Stomach (tissue), 9 donors: ENCODE results near the gene POU2AF2. TPM values are rescaled to one million over a fixed set of nuclear protein-coding genes. Genes with fewer than 3 reads are reported as not detected.
A peak's percentile ranks its signal among the peaks of the same experiment; 100 is the strongest.

Source experiments
- DNase-seq, 2 donors: peaks; one replicate each; pipeline versions ENCODE4 v3.0.0 to v3.0.0-alpha.2; 2013 to 2019
- H3K27ac ChIP-seq, 5 donors: fragments of 200-600 bp in 4 of 5; sonication (generic) in 4 of 5; one replicate each; pipeline ENCODE4 v1.5.1; 2013 to 2019; ENCODE audit warnings: mild to moderate bottlenecking in 1 of 5, moderate library complexity in 1 of 5
- H3K27me3 ChIP-seq, 3 donors: fragments of 200-600 bp; sonication (generic); one replicate each; pipeline ENCODE4 v1.5.1; 2017 to 2019; ENCODE audit warnings: mixed run types in 1 of 3
- H3K36me3 ChIP-seq, 4 donors: fragments of 200-600 bp; sonication (generic); 1 replicate in 3 of 4; 2 replicates in 1 of 4; pipeline ENCODE4 v1.5.1; 2016 to 2019
- H3K4me1 ChIP-seq, 4 donors: fragments of 200-600 bp; sonication (generic); one replicate each; pipeline ENCODE4 v1.5.1; 2016 to 2019
- H3K4me3 ChIP-seq, 4 donors: fragments of 200-600 bp; sonication (generic) in 3 of 4; one replicate each; pipeline ENCODE4 v1.5.1; 2016 to 2019; ENCODE audit warnings: mild to moderate bottlenecking in 1 of 4
- H3K9me3 ChIP-seq, 4 donors: fragments of 200-600 bp; sonication (generic); one replicate each; pipeline ENCODE4 v1.5.1; 2016 to 2019
- CTCF ChIP-seq, 7 experiments: fragments of 450-650 bp in 4 of 7; fragments of 200-600 bp in 3 of 7; sonication (generic) in 3 of 7; IDR thresholded peaks; one replicate each; pipeline ENCODE4 v1.5.1; 2016 to 2019; ENCODE audit warnings: antibody characterized with exemption in 7 of 7, control low read depth in 2 of 7, mild to moderate bottlenecking in 1 of 7
- EP300 ChIP-seq: sonication (generic); formaldehyde crosslinking; IDR thresholded peaks from one replicate; pipeline ENCODE4 v1.6.1; 2017; ENCODE audit warnings: antibody characterized with exemption
- POLR2A ChIP-seq, 4 donors: fragments of 450-650 bp; IDR thresholded peaks; one replicate each; pipeline ENCODE4 v1.6.1; 2016; ENCODE audit warnings: antibody characterized with exemption in 4 of 4, control low read depth in 2 of 4, mild to moderate bottlenecking in 1 of 4, moderate library complexity in 1 of 4
- POLR2AphosphoS5 ChIP-seq, 3 donors: sonication (generic); formaldehyde crosslinking; IDR thresholded peaks; one replicate each; pipeline ENCODE4 v1.6.1; 2016; ENCODE audit warnings: antibody characterized with exemption in 3 of 3
- WGBS, 5 donors: extraction: QIAGEN DNeasy Blood & Tissue Kit in 3 of 5; methylation state at CpG; one replicate each; pipeline versions ENCODE4 v1.1.5 to v1.1.7; 2013 to 2018; 5-methylcytosine and 5-hydroxymethylcytosine counted together
- intact Hi-C: fragments of 100-400 bp; cut with DNase I; formaldehyde crosslinking; loops from one replicate; pipeline ENCODE4 v1.15.1; 2023; ENCODE audit warnings: low total_unique reads
- polyA plus RNA-seq, 3 donors: library from polyadenylated mRNA; stranded (reverse); fragments of 200-250 nt; gene quantifications; one replicate each; pipeline ENCODE4 v1.2.3, GENCODE V29; 2013
- total RNA-seq, 5 donors: library from RNA; depleted of rRNA; stranded (reverse); fragments of >200 nt; gene quantifications; one replicate each; pipeline versions ENCODE4 v1.1.0 to v1.2.3, GENCODE V29; 2014 to 2016
- donor health status: healthy with polysubstance abuse.
- donor health status: Bipolar disorder and iron deficiency.
- donor health status: healthy.

POU2AF2 gene
- total and polyA plus RNA-seq, 8 donors: 2.4 to 3.9 (median 3.1) TPM; not detected in 5

GRCh38 chr11:111308140-111308539 is 62.6 kb downstream of the POU2AF2 start:
- H3K36me3 ChIP-seq: no peaks in the 10 kb centered on the region
- DNase-seq: peak; percentile 90 to 91
- no peak for TF ChIP-seq EP300
- TF ChIP-seq POLR2AphosphoS5 (IDR thresholded peaks at IDR 0.05): peak in 2 of 3 donors; percentile 39 to 46
- no peak for TF ChIP-seq CTCF (IDR thresholded peaks at IDR 0.05)
- peak overlapping the region; percentile 34 to 99 (median 55) for H3K27ac ChIP-seq
- H3K4me3 ChIP-seq: no peak overlapping the region
- intact Hi-C loops: no loop called here
- no peaks in the 10 kb centered on the region for H3K27me3 ChIP-seq
- H3K9me3 ChIP-seq: no peaks in the 10 kb centered on the region
- WGBS, 5 donors: 19 to 47% (median 28%) methylated on average over 7 of the region's 7 CpGs
- H3K4me1 ChIP-seq: peaks cover 5 to 48% (median 6%) of the 10 kb centered on the region in 4 donors

DNA sequence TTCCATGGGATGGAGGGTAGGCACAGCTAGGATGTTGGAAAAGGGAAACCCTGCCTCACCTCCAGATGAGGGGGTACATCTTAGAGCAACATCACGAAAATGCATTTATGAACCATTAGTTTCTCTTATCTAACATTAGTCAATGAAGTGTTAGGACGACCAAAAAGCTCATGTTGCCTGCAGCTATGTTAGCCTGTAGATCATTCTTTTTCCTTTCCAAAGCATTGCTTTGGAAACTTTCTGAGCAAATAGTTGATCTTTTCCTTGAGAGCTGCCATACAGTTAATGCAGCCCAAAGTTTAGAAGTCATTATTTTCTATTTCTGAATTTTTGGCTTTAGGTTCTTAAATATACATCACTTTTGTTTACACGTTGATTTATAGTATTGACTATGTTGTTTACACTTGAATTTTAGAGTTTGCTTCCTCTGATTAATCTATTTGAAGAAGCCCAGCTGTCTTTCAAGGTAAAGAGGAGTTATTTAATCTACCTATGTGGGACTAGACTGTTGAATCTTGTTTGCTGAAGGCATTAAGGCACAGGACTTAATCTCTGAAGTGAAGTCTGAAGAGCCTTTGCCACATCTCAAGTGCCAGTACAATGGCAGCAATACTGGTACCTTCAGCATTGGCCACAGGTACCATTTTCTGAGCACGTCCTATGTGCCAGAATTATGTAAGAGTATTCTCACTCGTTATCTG is 63.8 kb downstream of the POU2AF2 start:
- Histone ChIP-seq H3K4me3 (no peak overlapping the region), H3K27ac (peak overlapping the region; percentile 2 to 99 (median 69)), H3K4me1 (peaks cover 5 to 43% (median 6%) of the 10 kb centered on the region in 4 donors), H3K9me3 (no peaks in the 10 kb centered on the region), H3K36me3 (no peaks in the 10 kb centered on the region), H3K27me3 (no peaks in the 10 kb centered on the region)
- intact Hi-C loops: no loop called here
- 53 to 72% (median 56%) methylated on average over 5 of the region's 5 CpGs for WGBS, 5 donors
- TF ChIP-seq EP300 (no peak), CTCF (IDR thresholded peaks at IDR 0.05) (no peak), POLR2AphosphoS5 (IDR thresholded peaks at IDR 0.05) (no peak), POLR2A (IDR thresholded peaks at IDR 0.05) (no peak)
- no peak for DNase-seq

GRCh38 chr11:111310088-111310487 is 64.6 kb downstream of the POU2AF2 start:
- Histone ChIP-seq H3K4me3 (no peak overlapping the region), H3K36me3 (no peaks in the 10 kb centered on the region), H3K9me3 (no peaks in the 10 kb centered on the region), H3K27me3 (no peaks in the 10 kb centered on the region), H3K4me1 (peaks cover 5 to 43% (median 6%) of the 10 kb centered on the region in 4 donors), H3K27ac (peak overlapping the region; percentile 2 to 99 (median 69))
- intact Hi-C loops: no loop called here
- 24 to 31% (median 26%) methylated on average over 3 of the region's 3 CpGs for WGBS, 5 donors
- TF ChIP-seq POLR2AphosphoS5 (IDR thresholded peaks at IDR 0.05) (peak in 2 of 3 donors; percentile 32 to 66), POLR2A (IDR thresholded peaks at IDR 0.05) (no peak)
- peak in 1 of 2 donors; percentile 59 for DNase-seq

DNA sequence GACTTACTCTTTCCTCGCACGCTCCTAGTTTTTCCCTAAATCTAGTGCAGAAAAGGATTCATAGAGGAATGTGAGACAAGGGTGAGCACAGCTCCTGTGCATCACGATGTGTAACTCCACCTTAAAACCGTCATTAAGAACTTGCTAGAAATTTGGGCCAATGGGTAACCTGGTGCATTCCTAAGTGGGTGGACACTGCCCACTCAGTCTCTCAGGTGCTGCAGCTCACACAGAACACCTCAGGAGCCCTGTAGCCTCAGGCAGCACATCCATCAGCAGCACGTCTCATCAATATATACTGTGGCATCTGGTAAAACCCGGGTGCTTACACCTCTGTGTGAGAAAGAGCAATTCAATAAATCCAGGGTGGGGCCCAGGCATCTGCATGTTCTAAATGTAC is 65.2 kb downstream of the POU2AF2 start:
- Histone ChIP-seq H3K9me3 (no peaks in the 10 kb centered on the region), H3K4me3 (no peak overlapping the region), H3K27me3 (no peaks in the 10 kb centered on the region), H3K27ac (peak overlapping the region in 3 of 5 donors; percentile 55 to 99 (median 69)), H3K4me1 (peaks cover 0 to 43% (median 6%) of the 10 kb centered on the region in 4 donors), H3K36me3 (no peaks in the 10 kb centered on the region)
- 68 to 81% (median 73%) methylated on average over 6 of the region's 6 CpGs for WGBS, 5 donors
- DNase-seq: no peak
- TF ChIP-seq CTCF (IDR thresholded peaks at IDR 0.05) (no peak), POLR2A (IDR thresholded peaks at IDR 0.05) (no peak), POLR2AphosphoS5 (IDR thresholded peaks at IDR 0.05) (no peak), EP300 (no peak)
- intact Hi-C loops: no loop called here

GRCh38 chr11:111312076-111312475 is 66.6 kb downstream of the POU2AF2 start:
- no peaks in the 10 kb centered on the region for H3K36me3 ChIP-seq
- H3K27me3 ChIP-seq: no peaks in the 10 kb centered on the region
- intact Hi-C loops: no loop called here
- H3K4me3 ChIP-seq: no peak overlapping the region
- no peaks in the 10 kb centered on the region for H3K9me3 ChIP-seq
- TF ChIP-seq CTCF (IDR thresholded peaks at IDR 0.05) (no peak), POLR2A (IDR thresholded peaks at IDR 0.05) (no peak), EP300 (no peak), POLR2AphosphoS5 (IDR thresholded peaks at IDR 0.05) (no peak)
- WGBS, 5 donors: 26 to 44% (median 32%) methylated on average over 1 of the region's 1 CpG
- H3K27ac ChIP-seq: no peak overlapping the region
- peak in 1 of 2 donors; percentile 54 for DNase-seq
- H3K4me1 ChIP-seq: peaks cover 0 to 43% (median 6%) of the 10 kb centered on the region in 4 donors
